Activated T-cell treated with anti-CD3 and anti-CD28 coated beads for 24 hours (primary cell): ENCODE data around the gene TRAPPC1.

Source experiments
- DNase-seq: peaks from one replicate; pipeline ENCODE4 v3.0.0-alpha.2; 2020; ENCODE audit warnings: low read depth

TRAPPC1 gene

DNA sequence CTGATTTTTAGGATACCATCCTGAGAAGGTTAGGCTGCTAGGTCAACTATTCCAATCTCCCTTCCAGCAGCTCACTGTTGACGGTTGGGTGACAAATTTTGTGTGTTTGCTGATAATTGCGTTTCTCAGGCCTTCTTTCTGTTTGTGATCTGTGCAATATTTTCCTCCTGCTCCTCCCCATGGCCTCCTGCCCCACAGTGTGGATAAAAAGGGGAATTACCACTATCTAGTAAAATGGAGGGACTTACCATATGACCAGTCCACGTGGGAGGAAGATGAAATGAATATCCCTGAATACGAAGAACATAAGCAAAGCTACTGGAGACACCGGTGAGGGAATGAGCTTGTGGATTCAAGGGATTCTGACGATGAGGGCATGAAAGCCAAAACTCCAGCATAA, 34.0 kb downstream of the TRAPPC1 start:
- DNase-seq: no peak

DNA sequence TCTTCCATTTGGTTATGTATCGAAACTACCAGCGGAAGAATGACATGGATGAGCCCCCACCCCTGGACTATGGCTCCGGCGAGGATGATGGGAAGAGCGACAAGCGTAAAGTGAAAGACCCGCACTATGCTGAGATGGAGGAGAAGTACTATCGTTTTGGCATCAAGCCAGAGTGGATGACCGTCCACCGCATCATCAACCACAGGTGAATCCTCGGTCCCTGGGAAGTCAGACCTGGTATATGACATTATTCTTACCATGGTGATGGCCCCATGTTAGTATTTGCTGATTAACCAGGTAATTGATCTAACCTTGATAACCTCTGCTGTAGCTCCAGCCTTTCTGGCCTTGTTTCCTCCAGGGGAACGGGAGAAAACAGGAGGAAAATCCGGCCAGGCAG, 34.7 kb downstream of the TRAPPC1 start:
- no peak for DNase-seq

DNA sequence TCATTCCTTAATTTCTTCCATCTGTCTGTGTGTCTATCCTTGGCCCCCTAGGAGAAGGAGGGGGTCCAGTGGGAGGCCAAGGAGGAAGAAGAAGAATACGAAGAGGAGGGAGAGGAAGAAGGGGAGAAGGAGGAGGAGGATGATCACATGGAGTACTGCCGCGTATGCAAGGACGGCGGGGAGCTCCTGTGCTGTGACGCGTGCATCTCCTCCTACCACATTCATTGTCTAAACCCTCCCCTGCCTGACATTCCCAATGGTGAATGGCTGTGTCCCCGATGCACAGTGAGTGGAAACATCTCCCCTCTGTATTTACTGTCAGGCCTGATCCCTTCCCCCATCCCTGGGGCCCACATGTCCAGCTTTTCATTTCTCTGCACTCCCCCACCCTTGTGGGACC, 36.9 kb downstream of the TRAPPC1 start:
- DNase-seq: no peak

DNA sequence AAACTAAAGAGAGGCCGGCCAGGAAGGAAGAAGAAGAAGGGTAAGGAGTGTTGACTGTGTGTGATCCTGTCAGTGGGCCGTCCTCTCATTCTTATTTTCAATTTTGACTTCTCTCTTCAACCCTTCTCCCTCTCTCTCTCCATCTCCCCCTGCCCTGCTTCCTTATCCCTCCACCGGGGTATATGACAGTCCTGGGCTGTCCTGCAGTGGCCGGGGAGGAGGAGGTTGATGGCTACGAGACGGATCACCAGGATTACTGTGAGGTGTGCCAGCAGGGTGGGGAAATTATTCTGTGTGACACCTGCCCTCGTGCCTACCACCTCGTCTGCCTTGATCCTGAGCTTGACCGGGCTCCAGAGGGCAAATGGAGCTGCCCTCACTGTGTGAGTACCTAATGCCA, 37.5 kb downstream of the TRAPPC1 start:
- DNase-seq: no peak

DNA sequence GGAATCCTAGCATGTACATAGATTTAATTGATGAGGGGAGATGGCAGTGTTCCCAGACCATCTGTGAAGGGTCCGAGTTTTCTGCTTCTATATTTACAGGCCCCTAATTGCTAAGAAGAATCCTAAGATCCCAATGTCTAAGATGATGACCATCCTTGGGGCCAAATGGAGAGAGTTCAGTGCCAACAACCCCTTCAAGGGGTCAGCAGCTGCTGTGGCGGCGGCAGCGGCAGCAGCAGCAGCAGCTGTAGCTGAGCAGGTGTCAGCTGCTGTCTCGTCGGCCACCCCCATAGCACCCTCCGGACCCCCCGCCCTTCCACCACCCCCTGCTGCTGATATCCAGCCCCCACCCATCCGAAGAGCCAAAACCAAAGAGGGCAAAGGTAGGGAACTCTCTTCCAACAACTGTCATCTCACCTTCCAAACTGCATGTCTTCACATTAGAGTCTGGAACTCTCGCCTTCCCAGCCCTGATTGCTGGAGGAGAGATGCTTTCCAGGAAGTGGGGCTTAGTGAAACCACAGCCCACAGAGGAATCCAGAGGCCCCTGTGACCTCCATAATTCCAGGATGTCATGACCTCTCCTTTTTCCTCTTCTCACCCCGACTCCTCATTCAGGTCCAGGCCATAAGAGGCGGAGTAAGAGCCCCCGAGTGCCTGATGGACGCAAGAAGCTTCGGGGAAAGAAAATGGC, 38.4 kb downstream of the TRAPPC1 start:
- DNase-seq: no peak

DNA sequence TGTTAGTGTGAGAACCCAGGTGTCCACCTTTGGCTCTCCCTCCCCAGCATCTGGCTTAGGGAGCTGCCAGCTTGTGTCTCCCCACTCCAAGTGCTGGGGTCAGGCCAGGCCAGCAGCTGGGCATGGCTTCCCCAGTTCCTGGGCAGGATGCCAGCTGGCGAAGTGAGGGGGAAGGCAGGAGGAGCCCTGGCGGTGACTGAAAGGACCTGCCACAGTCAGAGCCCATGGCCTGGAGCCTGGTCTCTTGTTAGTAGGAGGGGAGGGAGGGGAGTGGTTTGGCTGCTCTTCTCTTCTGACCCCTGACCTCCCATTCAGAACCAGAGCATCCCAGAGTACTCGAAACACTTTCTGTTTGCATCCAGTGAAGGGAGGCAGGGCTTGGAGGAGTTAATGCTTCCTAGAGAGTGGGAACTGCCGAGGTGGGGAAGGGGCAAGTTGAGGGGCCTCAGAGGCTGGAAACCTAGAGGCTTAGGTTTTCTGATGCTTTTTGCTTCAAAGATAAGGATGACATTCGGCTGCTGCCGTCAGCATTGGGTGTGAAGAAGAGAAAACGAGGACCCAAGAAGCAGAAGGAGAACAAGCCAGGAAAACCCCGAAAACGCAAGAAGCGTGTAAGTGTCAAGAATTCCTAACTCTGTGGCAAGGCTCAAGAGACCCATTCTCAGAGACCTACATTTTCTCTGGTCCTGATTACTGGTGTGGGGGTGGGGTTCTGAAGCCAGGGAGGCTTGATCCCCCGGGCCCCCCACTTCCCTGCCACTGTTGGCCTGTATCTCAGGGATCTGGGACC, 42.4 kb downstream of the TRAPPC1 start:
- no peak for DNase-seq

DNA sequence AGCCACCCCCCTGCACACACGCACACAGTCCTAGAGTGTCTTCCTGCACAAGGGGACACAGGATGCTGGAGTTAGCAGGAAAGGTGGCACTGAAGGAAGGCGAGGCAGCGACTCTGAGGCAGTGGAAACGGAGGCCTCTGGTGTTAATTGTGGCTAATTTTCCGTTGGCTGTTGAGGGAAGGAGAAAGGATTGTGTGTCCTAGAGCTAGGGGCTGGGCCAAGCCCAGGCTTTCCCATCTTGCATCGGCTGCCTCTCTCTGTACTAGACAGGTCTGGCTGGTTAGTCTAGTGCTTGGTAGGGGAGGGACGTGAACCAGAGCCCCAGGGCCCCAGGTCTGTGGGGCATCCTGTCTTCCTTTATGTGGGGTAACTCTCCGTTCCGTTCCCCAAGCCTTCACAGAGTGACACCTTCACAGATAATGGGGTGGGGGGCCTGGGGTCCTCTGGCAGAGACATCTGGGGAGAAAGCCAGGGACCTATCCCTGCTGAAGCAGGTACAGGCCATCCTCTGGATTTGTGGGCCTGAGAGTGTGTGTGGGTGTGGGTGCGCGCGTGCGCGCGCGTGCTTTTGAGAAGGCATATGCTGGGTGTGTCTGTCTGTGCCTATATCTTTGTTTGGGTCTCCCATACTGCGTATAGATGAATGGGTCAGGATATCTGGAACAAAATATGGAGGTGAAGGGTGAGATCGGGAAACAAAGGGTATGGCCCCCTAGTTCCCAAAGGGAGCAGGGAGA, 43.4 kb downstream of the TRAPPC1 start, which contains the start of gene CHD3:
TSS of gene CHD3 (plus strand) at position 606 of the 737 bp plus-strand sequence. CDS start 212 bp downstream, outside the sequence.
- DNase-seq: peak; percentile 45

DNA sequence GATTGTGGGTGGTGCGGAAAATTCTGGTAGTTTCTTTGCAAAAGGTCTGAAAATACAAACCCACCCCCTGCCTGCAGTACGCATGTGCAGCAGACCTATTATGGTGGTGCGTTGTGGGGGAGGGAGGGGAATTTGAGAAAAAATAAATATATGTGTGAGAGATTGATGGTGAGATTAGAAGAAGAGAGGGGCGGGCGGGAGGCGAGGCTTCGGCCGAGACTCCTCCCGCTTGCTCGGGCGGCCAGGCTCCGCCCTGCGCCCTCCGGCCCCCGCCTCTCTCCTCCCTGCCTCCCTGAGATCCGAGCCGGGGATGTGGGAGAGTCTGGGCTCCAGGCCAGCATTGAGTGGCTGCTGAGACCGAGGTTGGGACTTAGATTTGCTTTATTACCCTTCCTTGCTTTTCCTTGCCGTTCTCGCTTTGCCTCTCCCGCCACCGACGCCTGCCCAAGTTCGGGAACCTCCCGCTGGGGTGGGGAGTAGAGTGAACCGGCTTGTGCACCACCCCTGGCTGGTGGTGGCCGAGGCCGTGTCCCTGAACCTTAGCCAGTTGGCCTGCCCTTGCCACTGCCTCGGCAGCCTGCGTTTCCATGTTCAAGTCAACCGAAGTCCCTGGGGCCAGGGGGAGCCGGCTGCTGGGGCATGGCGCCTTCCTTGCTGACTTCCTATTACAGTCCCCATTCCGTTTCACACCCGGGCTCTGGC, 44.1 kb downstream of the TRAPPC1 start:
- peak; percentile 88 for DNase-seq

DNA sequence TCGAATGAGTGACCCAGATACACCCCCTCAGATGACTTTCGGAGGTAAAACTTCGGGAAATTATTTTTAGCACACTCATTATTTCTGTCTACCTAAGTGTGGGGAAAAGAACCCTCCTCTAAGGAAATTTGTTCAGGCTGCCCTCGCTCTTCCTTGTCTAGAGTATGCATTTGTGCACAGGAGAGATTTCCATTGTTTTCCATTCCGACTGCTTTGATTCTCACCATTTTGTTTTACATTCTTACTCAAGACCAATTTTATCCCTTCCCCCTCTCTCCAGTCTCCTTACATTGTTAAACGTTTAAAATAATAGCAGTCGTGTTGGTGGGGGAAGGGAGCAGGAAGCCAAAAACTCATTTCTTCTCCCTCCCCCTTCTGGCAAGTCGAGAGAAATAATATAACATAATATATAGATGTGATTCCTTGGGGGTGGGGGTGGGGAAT, 44.7 kb downstream of the TRAPPC1 start:
- DNase-seq: no peak

DNA sequence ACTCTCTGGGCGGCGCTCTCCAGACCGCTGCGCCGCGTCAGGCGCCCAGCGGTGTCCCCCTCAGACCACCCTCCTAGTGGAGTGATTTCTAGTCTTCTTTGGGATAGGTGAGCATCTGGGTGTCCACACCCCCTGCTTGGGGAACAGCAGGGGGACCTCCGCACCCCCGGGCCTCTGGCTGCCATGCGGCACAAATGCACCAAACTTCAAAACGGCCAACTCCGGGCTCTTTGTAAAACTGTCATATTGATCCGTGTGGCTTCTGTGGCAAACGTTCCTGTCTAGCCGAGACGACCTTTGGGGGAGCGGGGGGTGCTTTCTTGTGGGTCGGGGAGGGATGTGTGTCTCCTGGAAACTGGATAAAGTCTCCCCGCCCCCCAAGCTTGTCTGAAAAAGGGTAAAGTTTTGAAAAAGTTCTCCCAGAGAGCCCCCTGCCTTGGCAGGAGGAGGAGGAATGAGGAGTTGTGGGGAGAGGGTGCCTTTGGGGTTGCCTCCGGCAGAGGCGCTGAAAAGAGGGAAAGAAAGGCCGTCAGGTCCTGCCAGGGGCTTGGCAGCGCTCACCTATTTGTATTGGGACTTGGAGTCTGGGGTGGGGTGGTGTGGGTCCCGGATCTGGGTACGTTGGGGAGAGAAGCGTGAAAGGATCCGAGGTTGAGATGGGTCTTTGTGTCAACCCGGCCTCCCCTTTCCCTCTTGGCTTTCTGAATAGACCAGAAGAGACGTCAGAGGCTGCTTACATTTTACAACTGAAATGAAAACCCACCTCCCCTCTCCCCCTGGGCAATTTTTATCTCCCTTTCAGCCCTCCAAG, 45.3 kb downstream of the TRAPPC1 start:
- DNase-seq: peak; percentile 33

DNA sequence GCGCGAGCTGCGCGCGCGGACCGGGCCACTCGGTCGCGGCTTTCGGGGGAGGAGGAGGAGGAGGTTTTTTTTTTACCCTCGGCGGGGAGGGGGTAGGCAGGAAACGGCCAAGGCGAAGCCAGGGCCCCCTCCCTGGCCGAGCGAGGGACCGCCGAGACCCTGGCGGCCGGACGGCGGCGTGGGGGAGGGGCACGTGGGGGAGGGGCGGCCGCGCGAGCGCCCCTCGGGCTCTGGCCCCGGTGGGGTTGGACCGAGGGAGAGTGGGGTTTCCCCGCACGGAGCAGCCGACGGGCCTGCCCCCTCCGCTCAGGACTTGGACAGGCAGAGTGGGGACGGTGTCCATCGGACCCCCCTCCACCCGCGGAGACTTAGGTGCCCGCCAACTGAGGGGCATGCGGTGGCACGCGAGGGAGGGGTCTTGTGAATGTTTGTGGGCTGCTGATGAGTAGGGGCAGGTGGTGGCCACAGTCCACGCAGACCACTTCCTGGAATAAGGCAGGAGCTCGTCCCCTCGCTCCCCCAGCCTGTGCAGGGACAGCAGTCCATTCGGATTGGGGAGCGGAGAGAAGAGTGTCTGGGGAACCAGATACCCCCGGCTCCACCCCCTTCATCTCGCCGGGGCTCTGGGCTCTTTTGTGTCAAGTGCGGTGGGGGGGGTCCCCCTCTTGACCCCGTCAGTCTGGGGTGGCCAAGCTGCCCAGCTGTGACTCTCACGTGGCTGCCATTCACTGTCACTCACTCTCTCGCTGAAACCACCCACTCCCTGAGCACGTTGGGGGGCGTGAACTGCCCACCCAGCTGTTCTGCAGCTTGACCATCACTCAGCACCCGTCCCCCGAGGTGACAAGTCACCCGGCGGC, 46.1 kb downstream of the TRAPPC1 start:
- DNase-seq: peak; percentile 21

DNA sequence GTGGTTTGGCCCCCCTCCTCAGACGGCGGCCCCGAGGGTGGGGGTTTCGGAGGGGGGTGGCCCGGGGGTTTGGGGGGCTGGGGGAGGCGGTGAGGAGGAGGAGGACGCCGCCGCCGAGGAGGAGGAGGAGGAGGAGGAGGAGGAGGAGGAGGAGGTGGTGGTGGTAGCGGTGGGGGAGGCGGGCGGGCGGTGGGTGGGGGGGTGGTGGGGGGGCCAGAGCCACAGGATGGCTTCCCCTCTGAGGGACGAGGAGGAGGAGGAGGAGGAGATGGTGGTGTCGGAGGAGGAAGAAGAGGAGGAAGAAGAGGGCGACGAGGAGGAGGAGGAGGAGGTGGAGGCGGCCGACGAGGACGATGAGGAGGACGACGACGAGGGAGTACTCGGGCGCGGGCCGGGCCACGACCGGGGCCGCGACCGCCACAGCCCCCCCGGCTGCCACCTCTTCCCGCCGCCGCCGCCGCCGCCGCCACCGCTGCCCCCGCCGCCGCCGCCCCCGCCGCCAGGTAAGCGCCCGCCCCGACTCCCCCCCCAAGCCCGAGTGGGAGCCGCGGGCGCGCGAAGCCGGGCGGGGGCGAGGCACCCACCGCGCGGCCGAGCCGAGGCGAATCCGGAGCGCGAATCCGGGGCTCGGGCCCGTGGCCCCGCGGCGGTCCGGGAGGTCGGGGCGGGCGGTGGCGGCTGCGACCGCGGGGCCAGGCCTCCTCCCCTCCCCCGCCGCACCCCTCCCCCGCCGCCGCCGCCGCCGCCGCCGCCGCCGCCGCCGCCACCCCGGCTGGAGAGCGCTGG, 47.0 kb downstream of the TRAPPC1 start:
- peak; percentile 18 for DNase-seq

DNA sequence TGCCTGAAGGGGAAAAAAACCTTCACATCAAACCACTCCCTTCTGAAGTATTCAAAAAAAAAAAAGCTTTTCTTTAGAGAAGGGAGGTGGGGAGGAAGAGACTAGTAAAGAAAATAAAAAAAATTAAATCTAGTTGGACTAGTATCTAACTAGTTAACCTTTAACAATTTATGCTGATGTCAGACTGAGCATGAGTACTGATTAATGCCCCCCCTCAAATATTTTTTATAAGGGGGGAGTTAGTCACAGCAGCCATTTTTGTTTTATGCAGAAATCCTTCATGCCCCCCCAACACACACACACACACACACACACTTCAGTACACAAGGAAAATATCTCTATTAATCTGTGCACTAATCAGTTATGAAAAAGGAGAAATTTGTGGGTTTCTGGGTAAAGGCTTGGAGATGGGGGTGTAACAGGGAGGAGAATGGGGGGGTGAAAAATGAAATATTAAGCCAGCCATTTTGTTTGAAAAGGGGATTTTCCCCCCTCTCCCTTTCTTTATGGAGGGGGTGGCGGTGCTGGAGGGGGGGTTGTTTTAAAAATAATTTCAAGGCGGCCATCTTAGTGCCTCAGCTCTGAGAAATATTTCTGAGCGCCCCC, 47.9 kb downstream of the TRAPPC1 start:
- peak; percentile 27 for DNase-seq

DNA sequence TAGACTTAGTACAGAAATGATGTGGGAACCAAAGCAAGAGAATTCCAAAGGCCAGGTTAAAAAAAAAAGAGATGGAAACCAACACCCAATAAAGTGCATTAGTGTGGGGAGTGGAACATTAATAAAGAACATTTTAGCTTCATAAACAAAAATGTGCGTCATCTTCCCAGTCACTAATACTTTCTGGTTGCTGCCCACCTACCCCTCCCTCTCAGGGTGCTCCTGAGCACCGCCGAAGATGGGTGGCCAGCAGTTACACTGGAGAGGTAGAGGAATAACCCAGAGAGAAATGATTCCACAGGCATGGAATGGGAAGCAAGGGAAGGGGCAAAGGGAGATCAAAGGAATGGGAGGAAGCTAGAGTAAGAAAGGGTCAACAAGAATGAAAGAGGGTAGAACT, 49.1 kb downstream of the TRAPPC1 start:
- DNase-seq: no peak

DNA sequence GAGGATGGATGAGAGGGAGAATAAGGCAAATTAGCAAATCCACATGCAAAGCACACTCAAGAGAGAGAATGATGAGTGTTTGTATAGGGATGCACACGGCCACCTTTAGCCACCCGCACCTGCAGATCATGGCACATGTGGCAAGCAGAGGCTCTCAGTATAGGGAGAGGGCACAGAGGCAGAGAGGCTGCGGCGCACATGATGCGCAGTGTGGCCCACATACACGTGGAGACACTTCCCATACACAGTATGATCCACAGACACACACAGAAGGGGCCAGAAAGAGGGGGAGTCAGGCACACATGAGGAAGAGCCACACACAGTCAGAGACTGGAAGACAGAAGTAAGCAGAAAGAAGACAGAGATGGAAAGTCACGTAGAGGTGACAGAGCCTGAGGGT, 49.7 kb downstream of the TRAPPC1 start:
- no peak for DNase-seq

DNA sequence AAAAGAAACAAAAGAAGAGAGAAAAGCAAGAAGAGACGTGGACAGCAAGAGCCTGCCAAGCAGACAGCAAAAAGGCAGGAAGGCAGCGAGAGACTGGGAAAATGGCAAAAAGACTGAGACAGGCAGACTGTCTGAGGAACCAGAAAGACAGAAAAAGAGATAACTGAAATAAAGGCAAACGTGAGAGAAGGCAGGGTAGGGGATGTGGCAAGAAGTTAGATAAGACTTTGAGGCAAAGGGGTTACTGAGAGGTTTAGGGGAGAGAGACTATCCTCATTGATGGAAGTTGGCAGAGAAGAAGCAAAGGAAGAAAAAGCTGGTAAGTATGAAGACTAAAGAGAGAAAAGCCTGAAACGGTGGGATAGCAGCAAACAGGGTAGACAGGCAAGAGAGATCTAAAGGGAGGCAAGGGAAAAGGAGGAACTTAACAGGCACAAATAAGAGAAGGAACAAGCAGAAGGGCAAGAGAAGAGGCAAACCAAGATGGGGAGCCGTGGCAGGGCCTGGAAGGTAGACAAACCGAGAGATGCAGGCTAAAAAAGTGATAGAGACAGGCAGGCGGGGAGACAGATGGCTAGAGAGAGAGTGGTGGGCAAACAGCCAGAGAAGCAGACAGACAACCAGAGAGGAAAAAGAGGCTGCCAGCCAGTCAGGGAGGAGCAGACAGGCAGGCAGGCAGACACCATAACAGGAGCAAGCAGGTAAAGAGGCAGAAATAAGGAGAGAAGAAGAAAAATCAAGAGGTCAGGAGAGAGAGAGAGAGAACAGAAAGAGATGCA, 50.3 kb downstream of the TRAPPC1 start:
- no peak for DNase-seq
